ENCODE measurements around the gene ICOS.
"Not testable (repeated sequence)": the region's sequence is repeated elsewhere in the genome, so short reads cannot be mapped to it uniquely, and the experiment has no call there.

Gene ICOS

GRCh38 chr2:203982276-203982675 is 45.7 kb downstream of the ICOS start:
- DNase-seq = no peak

GRCh38 chr2:203983064-203983715 is 46.6 kb downstream of the ICOS start:
- no peak for DNase-seq

DNA sequence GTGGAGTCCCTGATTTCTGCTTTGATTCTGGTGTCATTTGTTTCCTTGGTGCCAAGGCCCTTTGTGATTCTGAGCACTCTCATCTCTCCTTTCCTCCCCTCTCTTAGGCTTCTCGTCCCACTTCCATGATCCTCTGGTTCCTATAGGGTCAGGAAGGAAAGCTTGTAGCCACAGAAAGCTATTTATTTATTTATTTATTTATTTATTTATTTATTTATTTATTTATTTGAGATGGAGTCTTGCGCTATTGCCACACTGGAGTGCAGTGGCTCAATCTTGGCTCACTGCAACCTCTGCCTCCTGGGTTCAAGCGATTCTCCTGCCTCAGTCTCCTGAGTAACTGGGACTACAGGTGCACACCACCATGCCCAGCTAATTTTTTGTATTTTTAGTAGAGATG is 49.4 kb downstream of the ICOS start:
- not testable (repeated sequence) for DNase-seq

DNA sequence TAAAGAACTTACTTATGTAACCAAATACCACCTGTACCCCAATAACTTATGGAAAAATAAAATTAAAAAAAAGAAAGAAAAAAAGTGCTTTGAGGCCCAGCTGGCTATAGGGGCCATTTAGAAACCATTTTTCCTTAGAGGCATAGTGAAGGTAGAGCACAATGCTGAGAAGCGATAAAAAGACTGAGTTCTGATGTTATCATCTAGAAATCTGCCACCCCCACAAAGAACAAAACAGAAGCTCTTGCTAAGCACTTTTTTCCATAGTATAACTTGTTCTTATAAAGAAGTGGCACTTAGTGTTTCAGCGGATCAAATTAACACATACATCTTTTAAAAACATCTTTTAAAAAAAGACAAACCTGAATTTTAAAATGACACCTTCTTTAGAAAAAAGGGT is 51.4 kb downstream of the ICOS start:
- no peak for DNase-seq

GRCh38 chr2:203988500-203989260 is 52.1 kb downstream of the ICOS start:
- DNase-seq = no peak

DNA sequence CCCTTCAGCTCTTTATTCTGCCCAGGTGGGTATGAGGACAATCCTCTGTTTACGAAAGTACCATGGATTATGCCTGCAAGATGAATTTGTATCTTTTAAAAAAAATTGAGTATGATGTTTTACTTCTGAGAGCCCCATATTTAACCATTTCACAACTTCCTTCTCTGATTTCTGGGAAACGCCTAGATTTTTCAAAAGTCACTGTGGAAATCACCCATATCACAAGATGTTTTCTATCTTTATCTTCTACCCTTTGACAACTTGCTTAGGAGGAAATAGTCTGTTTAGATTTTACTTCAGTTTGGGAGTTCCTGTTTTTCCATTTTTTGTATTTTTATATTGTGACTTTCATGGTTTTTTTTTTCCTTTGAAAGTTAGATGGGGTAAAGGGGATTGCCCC is 53.0 kb downstream of the ICOS start:
- DNase-seq = no peak

- no peak for DNase-seq
These were observed 55.9 kb downstream of the ICOS start for GRCh38 chr2:203992509-203992908.

- no peak for DNase-seq
These were observed 56.4 kb downstream of the ICOS start for GRCh38 chr2:203993011-203993410.

DNA sequence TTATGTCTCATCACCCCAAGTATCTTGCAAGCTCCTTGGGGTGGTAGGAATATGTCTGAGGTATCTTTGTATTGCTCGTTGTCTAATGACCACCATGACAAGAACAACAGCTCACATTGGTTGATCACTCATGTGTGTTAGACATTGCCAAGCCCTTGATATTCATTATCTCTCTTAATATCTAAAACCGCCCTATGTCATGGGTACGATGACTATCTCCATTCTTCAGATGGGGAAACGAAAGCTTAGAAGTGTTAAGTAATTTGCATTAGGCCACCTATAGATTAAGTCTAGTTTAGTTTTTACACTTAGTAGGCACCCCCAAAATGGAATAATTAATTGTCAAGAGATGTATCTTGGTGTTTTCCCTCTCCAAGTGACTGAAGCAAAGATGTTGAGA is 57.0 kb downstream of the ICOS start:
- DNase-seq = no peak

DNA sequence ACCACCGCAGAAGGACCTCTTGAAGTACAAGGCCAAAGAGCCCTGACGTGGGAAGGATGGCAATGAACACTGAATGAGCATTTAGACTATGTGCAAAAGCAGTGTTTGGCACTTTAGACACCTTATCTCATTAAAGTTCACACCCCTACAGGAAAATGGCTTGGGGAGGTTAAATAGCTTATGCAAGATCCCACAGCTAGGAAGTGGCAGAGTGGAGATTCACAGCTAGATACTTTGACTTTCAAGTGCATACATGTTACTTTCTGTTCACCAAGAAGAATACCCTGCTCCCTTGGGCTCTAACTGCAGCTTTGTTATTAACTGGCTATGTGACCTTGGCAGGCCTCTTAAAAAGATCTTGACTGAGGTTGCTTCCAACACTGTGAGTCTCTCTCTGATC is 58.2 kb downstream of the ICOS start:
- DNase-seq = no peak

DNA sequence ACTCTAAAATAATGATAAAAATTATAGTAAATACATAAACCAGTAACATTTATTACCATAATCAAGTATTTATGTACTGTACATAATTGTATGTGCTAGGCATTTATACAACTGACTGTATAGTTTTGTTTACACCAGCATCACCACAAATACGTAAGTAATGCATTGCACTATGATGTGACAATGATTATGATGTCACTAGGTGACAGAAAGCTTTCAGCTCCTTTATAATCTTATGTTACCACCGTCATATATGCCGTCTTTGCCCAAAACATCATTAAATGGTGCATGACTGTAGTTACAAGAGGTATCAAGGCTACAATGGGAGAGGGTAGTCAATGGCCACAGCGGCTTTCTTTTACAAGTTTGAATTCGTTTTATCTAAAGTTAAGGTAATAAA is 60.1 kb downstream of the ICOS start:
- DNase-seq = no peak

DNA sequence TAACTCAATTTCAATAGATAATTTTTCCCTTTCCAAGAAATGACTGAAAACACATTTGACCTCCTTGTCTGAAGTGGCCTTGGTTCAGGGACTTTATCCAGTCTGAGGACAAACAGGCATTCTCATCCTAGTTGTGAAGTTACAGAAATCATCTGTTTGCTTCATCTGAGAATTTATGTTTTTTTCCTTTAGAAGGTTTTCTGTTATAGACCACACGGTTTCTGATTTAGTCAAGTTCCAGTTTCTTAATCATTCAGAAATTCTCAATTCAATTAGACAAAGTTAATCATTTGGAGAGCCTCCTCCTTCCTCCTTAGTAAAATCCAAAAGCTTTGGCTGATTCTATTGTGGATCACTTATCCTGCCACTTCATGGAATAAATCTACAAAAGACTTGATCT is 60.9 kb downstream of the ICOS start:
- no peak for DNase-seq

- DNase-seq = no peak
These were observed 61.6 kb downstream of the ICOS start for GRCh38 chr2:203997980-203998809.

DNA sequence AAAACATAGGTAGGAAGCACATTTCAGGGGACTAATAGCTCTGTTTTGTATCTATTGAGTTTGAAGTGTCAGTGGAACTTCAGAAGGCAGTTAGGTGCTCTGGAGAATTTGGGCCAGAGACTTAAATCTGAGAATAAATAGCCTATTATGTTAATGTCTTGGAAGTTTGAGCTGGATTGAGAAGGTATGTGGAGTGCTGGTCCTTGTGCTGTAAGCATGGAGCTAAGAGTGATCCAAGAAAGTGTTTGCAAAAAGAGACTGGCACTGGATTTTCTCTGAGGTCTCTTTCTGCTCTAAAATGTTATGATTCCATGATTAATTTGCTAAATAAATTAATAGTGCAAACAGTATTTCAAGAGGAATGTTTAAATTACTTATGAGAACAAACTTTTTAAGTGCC is 63.3 kb downstream of the ICOS start:
- no peak for DNase-seq

DNA sequence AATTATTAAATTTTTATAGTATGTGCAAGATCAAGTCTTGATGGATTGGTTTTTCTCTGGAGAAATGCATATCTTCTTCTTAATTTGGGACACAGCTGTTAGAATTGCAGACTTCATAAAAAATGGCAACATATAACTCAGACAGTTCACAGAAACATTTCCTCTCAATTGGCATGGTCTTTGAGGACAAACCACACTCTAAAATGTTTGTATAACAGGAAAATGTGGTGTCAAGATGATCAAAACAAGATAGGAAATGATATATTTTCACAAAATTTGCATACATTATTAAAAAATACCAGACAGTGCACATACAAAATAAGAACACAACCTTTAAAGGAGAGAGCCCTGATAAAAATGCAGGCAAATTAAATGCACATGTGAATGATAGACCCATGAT is 63.9 kb downstream of the ICOS start:
- no peak for DNase-seq

GRCh38 chr2:204003276-204003990 is 66.9 kb downstream of the ICOS start:
- DNase-seq = no peak

DNA sequence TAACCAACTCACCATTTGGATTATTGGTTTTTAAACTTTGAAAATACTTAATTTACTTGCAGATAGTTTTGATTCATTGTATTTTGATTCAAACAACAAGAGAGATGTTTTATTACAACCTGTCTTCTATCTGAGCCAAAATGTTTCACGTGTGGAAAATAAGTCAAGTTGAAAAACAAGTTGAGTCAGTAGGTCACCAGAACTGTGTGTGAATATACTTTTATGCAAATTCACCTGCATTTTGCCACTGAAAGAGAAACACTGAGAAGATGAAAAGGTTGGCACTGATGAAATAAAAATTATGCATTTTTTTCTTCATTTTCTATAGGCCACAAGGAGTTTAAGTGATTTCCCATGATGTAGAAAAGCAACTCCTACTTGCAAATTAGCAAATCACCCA is 68.3 kb downstream of the ICOS start:
- no peak for DNase-seq

DNA sequence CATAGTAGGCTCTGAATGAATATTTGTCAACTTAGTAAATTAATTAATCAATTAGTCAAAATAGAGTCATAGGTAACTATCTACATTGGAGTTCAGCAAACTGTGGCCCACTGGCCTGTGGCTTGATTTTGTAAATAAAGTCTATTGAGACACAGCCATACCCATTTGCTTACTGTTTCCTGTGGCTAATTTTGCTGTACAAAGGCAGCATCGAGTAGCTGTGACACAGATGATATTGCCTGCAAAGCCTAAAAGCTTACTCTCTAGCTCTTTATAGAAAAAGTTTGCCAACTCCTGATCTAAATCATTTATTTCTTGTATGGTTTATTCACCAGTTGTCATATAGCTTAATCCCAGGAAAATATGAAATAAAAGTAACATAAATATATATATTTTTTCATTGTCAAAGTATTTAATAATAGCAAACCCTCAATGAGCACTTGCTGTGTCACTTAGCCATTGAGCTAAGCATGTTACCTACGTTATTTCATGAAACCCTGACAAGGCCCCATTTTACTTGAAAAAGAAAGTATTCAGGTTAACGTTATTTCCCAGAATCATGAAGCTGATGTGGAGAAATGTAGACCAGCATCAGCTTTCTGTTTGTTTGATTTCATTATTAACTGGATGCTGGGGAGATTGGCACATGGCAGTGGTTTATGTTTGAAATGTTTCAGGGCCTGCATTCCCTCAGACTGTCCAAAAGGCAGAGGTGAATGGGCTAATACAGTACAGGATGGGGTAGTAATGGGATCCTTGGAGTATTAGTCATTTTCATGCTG is 69.6 kb downstream of the ICOS start:
- no peak for DNase-seq

DNA sequence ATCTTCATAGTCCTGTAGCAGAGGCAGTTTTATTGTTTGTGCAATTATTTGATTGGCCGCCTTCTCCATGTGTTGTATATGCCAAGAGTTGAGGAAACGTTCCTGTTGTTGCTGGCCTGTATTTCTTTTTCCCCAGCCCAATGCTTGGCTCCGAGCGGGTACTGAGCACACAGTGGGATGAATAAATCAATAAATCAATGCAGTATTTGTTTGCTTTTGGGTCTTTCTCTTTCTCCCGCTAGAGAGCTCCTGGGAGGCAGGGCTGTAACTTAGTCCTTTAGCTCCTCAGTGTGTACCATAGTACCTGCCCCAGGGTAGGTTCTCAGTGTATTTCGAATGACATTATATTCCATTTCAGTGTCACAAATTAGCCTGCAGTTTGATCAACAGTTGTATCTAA is 71.8 kb downstream of the ICOS start:
- no peak for DNase-seq

- no peak for DNase-seq
These were observed 74.3 kb downstream of the ICOS start for GRCh38 chr2:204010628-204011560.
